GM12878 (cell line): ENCODE data around the gene NLGN2.

Experiments
- BACH1 ChIP-seq: fragments of 450-650 bp; IDR thresholded peaks from 2 replicates; pipeline ENCODE4 v1.6.1; 2017; ENCODE audit warnings: mild to moderate bottlenecking, borderline replicate concordance
- BMI1 ChIP-seq: fragments of 450-650 bp; IDR thresholded peaks from 2 replicates; pipeline ENCODE4 v1.6.1; 2016; ENCODE audit warnings: mild to moderate bottlenecking, moderate library complexity, borderline replicate concordance
- BRCA1 ChIP-seq: IDR thresholded peaks from 2 replicates; pipeline ENCODE4 v1.6.1; 2011; ENCODE audit warnings: low read depth, low read length, improper control_type of control experiment
- NFIC ChIP-seq: IDR thresholded peaks from 2 replicates; pipeline ENCODE4 v1.6.1; 2012; ENCODE audit warnings: low read depth, mild to moderate bottlenecking, inconsistent platforms, low read length, moderate library complexity
- ZNF274 ChIP-seq: IDR thresholded peaks from one replicate; pipeline ENCODE4 v1.8.0; 2011; ENCODE audit not compliant: insufficient read length, insufficient read depth
- ZNF622 ChIP-seq: fragments of 450-650 bp; IDR thresholded peaks from 2 replicates; pipeline ENCODE4 v1.6.1; 2017; ENCODE audit warnings: mild to moderate bottlenecking, inconsistent platforms
- TF ChIP-seq, protein P1 (sequence below), 3 experiments: IDR thresholded peaks in 2 of 3; conservative IDR thresholded peaks in 1 of 3; 2 replicates each; pipeline ENCODE4 v1.5.1; 2011; ENCODE audit warnings: low read depth in 3 of 3, low read length in 3 of 3, mild to moderate bottlenecking in 3 of 3, control low read depth in 2 of 3, moderate library complexity in 2 of 3, inconsistent platforms in 1 of 3, mixed read lengths in 1 of 3; ENCODE audit not compliant: control insufficient read depth in 2 of 3, insufficient read depth in 1 of 3; ENCODE audit errors: extremely low read depth in 1 of 3

DNA sequence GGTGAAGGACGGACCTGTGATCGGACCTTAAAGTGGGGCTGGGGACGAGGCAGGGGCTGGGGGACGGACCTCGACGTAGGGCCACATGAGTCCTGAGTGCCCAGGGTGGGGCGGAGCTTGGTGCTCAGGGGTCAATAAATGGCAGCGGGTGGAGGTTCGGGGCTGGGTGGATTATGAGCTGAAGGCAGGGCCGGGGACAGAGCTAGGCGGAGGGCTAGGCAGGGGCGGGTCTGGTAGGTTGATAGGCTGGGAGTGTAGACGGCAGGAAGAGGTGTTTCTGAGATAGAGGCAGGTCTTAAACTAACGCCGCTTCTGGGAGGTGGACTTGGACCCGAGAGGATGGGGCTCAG lies 37.9 kb downstream of the NLGN2 start:
- no peak for TF ChIP-seq ZNF274
- TF ChIP-seq, protein P1, sequence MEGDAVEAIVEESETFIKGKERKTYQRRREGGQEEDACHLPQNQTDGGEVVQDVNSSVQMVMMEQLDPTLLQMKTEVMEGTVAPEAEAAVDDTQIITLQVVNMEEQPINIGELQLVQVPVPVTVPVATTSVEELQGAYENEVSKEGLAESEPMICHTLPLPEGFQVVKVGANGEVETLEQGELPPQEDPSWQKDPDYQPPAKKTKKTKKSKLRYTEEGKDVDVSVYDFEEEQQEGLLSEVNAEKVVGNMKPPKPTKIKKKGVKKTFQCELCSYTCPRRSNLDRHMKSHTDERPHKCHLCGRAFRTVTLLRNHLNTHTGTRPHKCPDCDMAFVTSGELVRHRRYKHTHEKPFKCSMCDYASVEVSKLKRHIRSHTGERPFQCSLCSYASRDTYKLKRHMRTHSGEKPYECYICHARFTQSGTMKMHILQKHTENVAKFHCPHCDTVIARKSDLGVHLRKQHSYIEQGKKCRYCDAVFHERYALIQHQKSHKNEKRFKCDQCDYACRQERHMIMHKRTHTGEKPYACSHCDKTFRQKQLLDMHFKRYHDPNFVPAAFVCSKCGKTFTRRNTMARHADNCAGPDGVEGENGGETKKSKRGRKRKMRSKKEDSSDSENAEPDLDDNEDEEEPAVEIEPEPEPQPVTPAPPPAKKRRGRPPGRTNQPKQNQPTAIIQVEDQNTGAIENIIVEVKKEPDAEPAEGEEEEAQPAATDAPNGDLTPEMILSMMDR (IDR thresholded peaks at IDR 0.05 in 2 of 3, conservative IDR thresholded peaks at IDR 0.05 in 1 of 3; ENCODE audit: control insufficient read depth in 2 of 3, extremely low read depth in 1 of 3, insufficient read depth in 1 of 3, low read depth in 3 of 3, low read length in 3 of 3) = no peak
- TF ChIP-seq BACH1 = no peak
- no peak for TF ChIP-seq BRCA1
- no peak for TF ChIP-seq NFIC
- no peak for TF ChIP-seq BMI1
- no peak for TF ChIP-seq ZNF622
